NCI-H82 treated with DMSO at 0.1 percent for 48 hours (cell line): ENCODE data around the gene FHL2.
"Not testable (repeated sequence)": the region's sequence is repeated elsewhere in the genome, so short reads cannot be mapped to it uniquely, and the experiment has no call there.

Source experiments
- DNase-seq: peaks from one replicate; lab custom pipeline; 2025; ENCODE audit not compliant: unreplicated experiment; lab: John Stamatoyannopoulos, UW

Gene FHL2

DNA sequence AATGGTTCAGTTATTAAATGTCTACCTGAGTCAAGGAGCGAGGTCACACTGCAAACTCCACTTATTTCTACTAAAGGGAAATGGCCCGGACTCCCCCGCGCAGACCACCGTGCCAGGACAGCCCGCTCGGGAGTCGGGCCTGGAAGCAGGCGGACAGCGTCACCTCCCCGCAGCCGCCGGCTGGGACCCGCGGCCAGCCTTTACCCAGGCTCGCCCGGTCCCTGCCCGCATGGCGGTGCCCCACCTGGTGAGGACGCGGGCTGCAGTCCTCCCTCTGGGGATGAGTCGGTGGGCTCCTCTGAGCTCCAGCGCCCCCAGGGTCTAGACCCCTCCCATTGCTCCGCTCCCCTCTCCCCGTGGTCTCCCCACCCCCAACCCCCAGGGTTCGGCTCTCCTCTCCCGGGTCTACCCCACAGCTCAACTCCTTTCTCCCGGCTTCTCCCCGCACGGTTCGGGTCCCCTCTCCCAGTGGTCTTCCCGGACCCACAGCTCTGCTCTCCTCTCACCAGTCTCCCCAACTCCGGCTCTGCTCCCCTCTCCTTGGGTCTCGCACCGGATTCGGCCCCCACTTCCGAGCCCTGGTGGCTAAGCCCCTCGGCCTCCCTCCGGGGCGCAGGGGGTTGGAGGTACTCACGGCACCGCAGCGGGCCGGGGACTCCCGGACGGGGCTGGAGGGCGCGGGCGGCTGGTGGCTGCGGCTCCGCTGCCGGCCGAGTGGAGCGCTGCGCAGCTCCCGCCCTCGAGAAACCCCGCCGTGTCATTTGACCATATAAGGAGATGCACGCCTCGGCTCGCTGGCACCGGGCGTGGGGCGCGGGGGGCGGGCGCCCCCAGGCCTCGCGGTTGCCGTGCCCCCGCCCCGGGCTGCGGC lies at the start of gene FHL2:
FHL2 (minus strand) TSS at position 716 of the 871 bp plus-strand sequence. CDS start 12,535 bp downstream, outside the sequence.
- DNase-seq: peak; percentile 44

GRCh38 chr2:105447476-105447875 lies 48.6 kb upstream of the FHL2 start:
- no peak for DNase-seq

GRCh38 chr2:105446501-105446900 lies 47.6 kb upstream of the FHL2 start:
- DNase-seq: peak; percentile 78

- DNase-seq: no peak
These were observed 47.1 kb upstream of the FHL2 start for GRCh38 chr2:105445976-105446375.

GRCh38 chr2:105445498-105445897 lies 46.6 kb upstream of the FHL2 start:
- no peak for DNase-seq

DNA sequence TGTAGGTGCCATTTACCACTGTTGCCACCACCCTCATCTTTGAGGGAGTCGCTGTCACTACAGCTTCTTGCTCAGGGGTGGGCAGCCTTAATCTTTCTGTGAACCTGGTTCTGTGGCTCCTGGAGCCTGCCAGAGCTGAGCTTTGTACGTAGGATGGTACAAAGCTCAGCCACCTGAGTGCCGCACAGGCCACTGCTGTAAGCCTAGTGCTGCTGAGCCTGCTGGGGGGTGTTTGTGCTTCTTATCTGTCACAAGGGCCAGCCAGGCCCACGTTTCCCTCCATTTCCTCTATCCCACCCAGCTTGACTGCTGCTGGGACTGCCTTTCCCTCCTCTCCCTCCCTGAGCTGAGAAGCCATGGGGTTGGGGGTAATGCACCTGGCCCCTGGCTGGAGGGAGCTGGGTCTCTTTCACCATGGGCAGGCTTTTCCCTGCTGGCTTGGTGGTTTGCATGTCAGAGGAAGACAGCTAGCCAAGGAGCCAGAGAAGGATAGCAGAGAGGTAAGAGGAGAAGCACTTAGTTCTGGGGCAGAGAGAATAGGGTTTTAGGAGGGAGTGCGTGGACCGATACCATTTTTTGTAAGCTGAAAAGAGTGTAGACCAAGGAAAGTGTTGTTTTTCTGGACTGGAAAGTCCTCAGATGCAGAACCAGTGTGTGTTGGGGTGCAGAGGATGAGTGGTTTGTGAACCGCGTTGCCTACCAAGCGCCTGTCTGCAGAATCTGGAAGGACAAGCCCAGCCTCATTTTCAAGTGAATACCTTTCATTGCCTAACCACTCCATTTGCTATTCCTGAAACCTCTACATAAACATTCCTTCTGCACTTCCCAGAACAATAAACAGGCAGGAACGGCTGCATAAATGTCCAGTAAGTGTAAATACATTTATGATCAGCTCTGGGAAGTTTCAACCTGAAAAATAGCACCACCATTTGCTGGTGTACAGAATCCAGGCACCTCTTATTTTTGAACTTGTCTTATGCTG lies 45.1 kb upstream of the FHL2 start:
- no peak for DNase-seq

DNA sequence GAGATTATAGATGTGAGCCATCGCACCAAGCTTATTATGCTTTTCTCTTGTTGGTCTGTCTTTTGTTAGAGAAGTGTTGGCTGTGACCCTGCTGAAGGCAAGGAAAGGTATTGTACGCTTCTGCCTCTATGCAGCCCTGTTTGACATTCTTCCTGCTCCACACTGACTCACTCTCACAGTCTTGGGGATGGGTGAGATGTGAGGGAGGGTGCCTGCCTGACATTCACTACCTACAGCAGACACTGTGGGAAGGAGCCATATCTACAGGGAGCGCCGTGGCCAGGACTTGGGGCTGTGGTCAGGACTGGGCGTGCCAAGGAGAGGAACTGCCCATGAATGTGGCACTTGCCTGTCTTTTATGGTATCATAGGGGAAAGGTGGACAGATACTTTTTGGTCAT lies 43.9 kb upstream of the FHL2 start:
- DNase-seq: no peak

DNA sequence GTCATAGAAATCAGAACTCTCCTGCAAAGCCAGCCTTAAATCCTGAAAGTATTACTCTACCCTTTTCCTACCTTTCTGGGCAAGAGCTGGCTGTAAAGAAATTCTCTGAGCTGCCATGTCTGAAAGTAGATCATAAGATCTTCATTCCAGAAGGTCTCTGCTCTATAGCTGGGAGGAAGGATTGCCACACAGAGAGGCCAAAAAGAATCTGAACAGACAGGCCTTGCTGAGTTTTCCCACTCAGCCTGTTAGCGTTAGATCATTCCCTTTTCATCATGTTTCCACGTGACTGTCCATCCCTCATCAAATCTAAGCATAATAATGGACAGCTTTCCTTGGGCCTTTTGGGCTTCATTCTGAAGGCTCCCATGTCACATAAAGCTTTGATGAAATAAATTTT lies 43.2 kb upstream of the FHL2 start:
- DNase-seq: no peak

- DNase-seq: no peak
These were observed 40.3 kb upstream of the FHL2 start for GRCh38 chr2:105439141-105439540.

DNA sequence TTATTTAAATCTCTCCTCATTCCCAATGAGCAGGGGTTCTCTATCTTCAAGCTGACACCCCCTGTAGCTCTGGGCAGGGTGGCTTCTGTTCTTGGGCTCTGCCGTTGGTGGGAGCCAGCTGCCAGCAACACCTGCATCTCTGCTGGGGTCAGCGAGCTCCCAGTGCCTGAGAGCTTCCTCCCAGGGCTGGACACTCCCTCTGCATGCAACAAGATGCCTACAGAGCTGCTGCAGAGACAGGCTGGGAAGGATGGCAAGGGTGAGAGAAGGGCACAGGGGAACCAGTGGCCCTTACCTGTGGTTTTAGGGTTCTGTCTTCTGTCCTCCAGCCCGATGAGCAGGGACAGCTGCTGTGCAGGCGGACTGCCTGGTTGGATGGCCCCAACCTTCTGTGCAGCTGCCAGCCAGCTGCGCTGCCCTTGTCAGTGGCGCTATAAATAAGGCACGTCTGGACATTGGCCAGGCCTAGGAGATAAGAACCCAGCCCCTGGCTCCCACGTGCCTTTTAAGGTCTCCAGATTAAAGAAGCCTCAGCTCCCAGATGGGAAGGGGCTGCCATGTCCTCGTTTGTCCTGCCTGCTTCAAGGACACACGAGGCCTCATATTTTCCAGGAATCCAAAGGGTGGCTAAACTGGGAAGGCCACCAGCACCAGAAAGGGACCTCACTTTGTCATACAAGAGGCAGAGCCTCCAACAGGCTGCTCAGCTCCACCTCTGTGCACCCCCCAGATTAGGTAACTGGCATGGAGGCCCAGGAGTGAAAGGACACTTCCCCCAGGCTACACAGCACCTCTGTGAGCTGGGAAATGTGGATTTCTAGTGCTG lies 39.5 kb upstream of the FHL2 start:
- DNase-seq: peak; percentile 61

- no peak for DNase-seq
These were observed 38.9 kb upstream of the FHL2 start for GRCh38 chr2:105437708-105438103.

DNA sequence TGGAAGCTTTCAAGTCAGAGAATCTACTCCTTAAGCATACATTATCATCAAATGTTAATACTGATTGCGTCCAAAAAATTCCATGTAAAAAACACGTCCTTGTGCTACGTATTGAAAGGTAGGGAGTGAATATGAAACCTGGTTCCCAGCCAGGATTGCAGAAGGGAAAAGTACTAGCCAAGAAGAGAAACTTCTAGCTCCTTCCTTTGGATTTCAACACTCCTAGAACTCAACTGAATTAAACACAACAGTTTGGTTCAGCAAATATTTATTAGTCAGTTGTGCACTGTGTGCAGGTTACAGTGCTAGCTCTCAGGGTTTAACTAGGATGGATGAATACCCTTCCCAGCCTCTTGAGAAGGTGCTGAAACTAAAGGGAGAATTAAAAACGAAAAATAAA lies 33.9 kb upstream of the FHL2 start:
- DNase-seq: no peak

DNA sequence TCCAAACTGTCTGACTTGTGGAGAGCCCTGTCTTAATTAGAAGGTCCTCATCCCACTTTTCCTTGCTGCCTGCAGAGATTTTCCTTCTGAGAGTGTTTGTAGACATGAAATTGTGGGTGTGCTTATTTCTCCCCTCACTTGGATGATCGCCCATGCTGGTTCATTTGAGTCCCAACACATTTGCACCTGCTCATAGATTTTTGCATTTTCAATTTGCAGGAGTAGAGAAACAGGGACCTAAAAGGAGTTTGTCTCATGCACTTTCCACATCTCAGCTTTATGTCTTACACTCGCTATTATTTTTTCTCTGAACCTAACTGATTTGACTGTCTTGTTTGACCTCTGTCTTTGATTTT lies 33.2 kb upstream of the FHL2 start:
- DNase-seq: no peak

DNA sequence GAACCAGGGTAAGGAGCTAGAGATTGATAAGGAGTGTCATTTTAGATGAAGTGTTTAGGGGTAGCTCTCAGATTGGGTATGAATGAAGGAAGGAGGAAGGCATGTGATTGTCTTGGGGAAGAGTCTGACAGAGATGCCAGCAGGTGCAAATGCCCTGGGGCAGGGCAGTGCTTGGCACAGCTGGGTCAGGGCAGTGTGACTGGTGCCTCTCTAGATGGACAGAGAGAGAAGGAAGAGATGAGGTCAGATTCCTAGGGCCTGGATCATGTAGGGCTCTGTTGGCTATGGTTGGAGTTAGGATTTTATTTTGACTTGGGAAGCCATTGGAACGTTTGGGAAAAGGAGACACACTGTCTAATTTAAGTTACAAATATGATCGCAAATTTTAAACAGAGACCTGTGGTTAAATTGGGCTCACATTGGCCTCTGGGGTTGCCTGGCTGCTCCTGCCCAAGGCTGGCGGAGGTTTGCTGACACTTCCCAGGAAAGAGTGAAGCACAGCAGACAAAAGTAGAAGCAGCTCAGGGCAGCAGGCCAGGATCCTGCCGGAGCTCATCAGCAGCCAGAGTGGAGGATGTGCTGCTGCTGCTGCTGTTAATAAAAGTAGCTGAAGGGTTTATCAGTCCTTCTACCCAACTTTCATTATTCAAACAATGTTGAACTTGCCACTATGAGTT lies 32.7 kb upstream of the FHL2 start:
- DNase-seq: no peak

GRCh38 chr2:105428387-105429018 lies 29.7 kb upstream of the FHL2 start:
- no peak for DNase-seq

- no peak for DNase-seq
These were observed 28.6 kb upstream of the FHL2 start for GRCh38 chr2:105427485-105427884.

DNA sequence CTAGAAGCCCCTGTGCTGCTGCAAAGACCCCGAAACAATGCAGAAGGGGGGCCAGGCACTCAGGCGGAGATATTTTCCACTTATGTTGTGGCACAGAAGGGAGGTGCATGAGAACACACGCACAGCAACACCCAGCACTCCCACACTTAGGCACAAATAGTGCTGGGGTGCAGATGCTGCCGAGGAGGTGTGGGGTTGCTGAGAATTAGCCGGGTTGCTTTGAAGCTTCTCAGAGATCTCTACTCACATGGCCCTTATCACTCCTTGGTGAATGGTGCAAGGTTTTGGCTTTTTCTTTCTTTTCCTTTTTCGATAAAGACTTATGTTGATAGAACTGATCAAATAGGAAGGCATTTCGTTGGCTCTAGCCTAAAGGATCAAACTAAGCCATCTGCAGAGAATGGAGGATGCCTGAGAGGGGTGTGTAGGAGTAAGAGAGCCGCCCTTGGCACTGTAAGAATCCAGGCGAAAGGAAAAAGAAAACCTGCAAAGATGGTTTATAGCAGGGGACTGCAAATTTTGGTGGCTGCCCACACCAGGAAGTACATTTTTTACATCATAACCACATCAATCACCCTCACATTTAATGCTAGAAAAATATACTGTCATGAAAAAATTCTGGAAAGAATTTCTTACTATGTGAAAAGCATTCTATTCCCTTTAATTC lies 27.9 kb upstream of the FHL2 start:
- no peak for DNase-seq

DNA sequence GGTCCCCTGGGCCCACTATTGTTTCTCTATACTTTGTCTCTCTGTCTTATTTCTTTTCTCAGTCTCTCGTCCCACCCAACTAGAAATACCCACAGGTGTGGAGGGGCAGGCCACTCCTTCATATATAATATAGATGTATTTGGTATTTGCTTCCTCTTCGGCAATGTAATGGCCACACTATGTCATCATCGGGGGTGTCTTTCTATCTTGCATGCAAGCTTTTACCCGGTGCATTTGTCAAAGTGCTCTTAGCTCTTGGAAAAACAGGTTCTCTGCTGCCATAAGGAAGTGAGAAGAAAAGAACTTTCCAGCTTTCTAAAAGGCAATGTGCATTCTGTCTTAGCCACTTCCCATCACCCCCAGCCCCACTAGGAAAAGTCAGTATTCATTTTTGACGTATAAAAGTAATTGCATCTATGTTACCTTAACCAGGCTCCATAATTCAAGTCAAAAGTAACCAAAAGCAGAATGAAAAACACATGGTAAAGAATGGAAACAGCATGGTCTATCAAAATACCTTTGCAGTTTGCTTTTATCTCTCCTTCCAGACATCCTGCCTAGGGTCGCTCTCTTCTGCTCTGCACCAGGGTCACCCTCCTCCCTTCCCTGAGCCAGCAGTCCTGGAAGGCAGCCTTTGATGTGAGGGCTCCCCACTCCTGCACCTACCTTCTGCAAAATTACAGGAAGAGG lies 27.2 kb upstream of the FHL2 start:
- DNase-seq: no peak

DNA sequence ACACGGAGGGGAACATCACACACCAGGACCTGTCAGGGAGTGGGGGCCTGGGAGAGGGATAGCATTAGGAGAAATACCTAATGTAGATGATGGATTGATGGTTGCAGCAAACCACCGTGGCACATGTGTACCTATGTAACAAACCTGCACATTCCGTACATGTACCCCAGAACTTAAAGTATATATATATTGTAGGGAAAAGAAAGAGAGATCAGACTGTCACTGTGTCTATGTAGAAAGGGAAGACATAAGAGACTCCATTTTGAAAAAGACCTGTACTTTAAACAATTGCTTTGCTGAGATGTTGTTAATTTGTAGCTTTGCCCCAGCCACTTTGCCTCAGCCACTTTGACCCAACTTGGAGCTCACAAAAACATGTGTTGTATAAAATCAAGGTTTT lies 26.0 kb upstream of the FHL2 start:
- DNase-seq: not testable (repeated sequence)
